NCI-H2227 (cell line): ENCODE results near the gene PTPRN2.

Experiments
- DNase-seq: peaks from one replicate; lab custom pipeline; 2025; ENCODE audit not compliant: unreplicated experiment; lab: John Stamatoyannopoulos, UW

The PTPRN2 gene

DNA sequence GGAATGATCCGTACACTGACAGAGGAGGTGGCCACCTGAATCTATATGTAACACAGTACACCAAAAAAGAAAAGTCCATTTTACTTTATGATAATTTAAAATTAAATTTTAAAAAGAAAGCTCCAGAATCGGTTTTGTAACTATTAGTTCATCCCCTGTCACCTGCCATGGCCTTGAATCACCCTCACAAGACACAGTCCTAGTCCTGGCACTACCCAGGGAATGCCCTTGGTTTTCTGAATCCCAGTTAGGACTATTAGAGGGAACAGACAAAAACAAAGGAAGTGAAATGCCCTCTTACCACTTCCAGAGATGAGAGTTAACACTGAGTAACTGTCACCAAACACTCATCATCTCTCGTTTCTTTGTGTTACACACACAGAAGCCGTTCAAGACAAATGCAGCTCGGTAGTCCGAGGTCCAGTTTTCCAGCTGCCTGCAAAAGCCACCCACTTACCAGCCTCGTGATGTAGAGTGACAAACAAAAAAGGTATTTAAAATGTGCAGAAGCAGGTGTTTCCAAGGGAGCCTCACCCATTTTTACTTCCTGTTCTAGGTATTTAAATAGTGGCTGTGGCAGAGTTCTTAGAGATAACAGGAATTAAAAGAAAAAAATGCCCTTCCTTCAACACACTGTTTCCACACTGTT, 6.1 kb downstream of the PTPRN2 start:
- DNase-seq, result no peak

DNA sequence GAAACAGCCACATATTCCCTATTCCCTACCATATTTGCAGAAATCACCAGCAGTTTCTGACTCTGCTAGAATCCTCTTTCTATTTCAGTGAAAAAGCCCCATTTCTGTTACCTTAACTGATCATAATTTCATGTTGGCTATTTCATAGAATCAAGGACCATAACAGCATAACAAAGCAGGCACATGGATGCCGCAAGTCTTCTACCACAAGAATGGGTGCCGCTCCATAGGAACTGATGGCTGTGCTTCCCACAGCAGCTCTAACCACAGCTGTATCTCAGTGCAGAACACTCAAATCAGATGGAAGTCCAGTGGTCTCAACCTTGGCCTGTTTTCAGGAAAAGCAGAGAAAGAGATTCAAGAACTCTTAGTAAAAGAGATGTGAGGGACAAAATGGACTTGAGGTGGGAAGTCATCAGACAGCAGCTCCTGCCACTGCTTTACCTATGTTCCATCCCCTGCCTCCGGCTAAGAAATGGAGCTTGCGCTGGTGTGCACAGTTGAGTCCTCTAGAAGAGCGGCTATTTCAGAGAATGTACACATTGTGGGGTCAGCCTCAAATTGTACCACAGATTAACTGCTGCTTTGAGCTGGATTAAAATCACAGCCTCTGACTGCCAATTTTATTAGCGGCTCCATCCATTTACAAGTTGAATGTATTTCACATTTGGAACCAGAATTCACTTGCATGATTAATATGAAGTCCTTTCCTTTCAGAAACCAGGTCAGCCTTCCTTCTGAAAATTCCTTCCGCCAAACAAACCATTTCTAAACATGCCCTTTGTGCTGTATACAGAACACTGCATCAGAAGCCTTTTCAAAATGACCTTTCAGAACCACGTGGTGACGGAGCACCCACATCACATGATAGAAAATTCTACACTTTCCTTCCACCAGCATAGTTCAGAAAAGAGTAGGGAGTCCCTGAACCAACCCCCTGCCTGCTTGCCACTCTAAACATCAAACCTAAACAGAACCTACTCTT, 7.7 kb downstream of the PTPRN2 start:
- no peak for DNase-seq

DNA sequence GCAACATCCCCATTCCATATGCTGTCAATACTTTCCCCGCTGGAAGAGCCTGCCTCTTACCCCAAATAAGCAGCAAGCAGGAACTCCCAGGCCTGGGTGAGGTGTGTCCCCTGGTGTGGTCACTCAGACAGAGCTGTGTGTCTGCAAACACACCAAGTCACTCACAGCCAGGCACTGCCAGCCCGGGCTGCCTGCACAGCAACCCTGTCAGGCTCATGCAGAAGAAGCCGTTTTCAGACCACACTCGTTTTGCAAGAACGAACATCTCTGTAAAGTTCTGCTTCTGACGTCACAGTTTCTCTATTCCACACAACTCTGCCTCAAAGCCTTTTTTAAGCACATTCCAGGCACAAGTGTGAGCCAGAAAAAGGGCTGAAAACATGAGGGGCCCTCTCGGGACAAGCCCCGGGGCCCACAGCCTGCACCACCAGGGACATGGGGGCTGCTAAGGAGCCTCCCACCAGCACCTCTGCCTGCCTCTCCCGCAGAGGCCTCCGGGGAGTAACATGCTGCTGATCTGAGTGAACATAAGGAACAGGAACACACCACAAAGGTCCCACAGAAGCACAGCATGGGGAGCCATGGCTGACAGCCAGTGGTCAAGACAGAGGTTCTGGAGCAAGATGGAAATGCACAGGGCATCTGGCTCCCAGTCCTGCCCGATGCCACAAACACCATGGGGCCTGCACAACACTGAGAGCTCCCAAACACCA, 11.4 kb downstream of the PTPRN2 start:
- DNase-seq, result no peak

DNA sequence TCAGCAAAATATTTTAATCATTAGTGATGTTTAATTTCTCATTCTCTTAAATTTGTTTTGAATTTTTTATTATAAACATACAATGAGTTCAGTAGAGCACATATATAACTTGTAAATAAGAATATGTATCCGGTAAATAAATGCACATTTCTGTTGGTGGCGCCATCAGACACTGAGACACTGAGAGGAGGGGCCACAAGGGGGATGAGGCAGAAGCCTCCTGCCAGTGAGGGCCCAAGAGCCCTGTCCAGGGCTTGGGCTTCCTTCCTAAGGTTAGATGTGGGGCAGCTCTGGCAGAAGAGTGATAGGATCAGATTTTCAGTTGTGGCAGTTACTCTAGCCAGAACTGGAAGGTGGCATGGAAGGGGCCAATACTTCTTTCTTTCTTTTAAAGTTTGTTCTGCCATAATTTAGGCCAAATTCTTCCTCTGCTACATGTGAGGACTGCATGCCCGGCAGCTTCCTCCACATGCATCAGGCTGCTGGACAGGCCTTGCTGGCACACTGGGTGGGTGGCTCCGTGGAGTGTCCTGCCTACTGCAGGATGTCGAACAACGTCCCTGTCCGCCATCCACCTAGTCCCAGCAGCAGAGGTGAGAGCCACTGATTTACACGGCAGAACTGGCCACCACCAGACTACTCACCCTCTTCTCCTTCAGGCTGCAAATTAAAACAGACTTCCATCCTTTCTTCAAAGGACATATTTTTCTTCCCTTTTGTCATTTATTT, 13.2 kb downstream of the PTPRN2 start:
- DNase-seq, result no peak

DNA sequence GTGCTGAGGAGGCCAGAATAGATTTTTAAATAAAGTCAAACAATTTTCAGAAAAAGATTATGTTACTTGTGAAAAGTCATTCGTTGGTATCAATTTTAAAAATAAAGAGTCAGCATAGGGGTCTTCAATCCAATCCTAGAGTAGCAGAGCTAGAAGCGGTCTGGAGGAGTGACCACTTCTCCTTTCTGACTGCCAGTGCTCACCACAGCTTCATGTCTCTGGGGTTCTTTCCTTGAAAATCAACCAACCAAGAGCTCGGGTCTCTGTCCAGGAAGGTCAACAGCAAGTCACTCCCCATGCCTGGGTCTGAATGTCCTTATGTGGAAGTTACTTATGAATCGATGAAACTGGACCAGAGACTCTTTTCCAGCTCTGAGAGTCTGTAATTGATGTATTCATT, 14.3 kb downstream of the PTPRN2 start:
- DNase-seq, result no peak

DNA sequence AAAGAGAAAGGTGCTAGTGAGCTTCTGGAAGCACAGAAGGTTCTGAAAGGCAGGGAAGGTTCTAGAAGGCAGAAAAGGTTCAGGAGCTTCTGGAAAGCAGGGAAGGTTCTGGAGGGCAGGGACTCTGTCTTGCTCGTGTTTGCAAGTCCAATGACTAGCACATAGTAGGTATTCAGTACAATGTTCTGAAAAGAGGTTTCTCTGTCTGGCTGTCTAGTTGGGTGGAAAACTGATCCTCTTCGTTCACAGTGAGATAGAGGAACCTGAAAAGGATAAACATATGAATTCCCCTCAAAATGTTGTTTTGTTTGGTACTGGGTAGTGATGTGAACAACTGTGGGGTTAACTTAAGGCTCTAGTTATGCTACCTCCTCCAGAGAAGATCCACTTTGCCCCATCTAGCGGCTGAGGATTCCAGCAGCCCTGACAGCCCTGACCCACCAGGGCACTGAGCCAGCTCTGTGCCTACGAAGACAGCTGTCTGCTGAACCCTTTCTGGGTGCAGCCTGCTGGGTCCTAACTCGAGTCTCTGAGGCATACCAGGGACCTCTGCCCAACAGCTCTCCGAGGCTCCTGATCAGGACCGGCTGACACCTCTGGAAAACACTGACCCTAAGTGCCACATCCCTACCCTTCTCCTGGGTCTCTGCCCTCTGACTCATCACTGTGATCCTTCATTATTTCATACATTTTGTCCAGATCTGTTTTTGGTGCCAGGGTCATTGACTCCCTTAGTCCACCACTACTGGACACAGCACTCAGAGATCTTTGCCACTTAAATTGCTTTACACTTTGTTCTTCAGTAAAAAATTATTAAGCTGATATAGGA, 15.4 kb downstream of the PTPRN2 start:
- DNase-seq, result no peak

DNA sequence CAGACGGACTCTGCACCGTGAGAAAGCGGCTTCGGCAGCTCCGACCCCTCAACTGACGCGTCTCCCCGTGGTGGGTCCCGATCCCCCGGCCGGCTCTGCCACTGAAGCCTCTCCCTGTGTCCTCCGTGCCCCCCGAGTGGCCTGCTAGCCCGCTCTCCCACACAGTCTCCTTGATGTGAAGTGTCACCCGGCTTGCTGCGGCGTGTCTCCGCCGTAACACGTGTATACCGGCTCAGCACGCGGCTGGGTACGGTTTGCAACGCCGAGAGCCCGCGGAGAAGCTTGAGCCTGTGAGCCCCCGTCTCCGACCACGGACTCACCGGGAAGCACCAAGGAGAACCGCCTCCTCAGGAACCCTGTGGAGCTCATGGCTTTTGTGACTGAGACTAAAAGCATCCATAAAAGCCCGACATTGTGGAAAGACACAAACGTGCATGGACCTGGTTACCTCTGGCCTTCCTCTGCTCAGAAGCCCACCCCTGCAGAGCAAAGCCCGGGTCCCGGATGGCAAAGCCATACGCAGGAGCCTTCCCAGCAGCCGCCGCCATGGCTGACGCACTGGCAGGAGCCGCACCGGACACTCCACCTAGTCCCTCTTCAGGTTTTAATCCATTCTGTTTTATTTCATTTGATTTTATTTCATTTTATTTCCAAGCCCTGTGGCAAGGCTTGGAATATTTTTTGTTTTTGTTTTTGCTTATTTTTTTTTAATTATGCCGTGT, 17.0 kb downstream of the PTPRN2 start:
- DNase-seq, result no peak

DNA sequence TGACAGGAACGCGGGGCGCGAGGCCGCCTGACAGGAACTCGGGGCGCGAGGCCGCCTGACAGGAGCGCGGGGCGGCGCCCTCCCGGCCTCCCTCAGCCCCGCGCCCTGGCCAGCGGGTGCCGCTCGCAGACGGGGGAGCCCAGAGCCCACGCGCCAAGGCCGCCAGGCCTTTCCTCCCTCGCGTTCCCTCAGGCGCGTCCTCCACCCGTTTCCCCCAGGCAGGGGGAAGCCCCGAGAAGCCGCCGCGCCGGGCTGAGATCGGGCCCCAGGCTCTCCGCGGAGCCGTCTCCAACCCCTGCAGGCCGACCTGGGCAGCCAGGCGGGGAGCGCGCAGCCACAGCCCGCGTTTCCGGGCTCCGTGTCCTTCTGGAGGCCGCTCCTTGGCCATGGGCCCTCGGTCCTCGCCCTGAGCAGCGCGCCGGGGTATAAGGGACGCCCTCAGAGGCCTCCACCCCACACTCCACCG, 17.7 kb downstream of the PTPRN2 start:
- DNase-seq, result no peak

DNA sequence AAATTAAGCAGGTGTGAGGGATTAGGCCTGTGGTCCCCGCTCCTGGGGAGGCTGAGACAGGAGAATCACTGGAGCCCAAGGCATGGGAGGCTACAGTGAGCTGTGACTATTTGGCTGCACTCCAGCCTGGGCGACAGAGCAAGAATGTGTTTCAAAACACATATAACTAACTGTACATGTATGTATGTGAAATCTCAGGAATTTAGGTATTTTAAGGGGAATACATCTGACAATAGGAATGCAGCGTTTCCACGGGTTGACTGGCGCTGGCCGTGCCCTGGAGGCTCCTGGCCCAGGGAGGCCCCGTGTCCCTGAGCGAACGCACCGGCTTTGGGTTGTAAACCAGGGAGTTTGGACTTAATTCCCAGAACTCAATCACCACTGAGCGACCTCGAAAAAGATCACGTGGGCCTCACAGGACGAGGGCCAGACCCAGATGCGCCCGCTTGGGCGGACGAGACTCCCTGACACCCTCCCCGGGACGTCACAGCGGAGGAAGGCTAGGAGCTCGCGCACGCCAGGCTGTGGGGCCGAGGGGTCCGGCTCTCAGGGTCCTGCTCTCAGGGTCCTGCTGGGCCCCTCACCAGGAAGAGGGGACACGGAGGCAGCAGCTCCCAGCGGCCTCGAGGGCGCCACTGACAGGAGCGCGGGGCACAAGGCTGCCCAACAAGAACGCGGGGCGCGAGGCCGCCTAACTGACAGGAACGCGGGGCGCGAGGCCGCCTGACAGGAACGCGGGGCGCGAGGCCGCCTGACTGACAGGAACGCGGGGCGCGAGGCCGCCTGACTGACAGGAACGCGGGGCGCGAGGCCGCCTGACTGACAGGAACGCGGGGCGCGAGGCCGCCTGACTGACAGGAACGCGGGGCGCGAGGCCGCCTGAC, 18.4 kb downstream of the PTPRN2 start:
- DNase-seq, result no peak

DNA sequence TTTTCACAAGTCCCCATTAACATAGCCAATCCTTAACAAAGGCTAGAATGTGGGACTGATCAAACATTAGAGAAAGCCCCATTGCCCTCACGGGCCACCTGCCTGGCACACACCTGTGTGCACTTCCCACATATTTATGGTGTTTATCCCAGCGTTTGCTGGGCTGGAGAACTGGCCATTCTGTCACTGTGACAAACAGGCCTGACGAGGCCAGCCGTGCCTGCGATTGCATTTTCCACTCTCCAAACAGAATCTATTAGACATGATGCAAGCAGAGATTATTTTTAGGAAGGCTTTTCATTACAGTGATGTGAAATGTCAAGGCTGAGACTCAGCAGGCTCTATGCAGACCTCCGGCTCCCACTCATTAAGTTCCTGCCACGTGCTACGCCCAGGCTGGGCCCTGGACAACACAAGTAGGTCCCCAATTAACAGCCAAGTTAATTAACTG, 20.4 kb downstream of the PTPRN2 start:
- DNase-seq, result no peak

DNA sequence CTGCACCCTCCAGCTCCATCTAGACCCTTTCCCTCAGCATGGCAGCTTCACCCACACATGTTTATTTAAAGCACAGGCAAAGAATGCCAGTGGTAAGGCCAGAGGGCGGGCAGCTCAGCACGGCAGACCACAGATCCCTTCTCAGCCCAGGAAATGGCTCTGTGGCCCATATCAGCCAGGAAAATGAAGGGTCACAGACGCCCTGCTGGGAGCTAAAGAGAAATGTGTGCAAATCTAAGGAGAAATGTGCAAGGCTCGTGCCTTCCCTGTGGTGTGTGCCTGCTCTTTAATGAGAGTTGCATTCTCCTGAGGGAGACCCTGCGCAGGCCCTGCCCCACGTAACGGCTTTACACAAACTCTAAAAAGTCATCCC, 23.0 kb downstream of the PTPRN2 start:
- DNase-seq, result no peak

DNA sequence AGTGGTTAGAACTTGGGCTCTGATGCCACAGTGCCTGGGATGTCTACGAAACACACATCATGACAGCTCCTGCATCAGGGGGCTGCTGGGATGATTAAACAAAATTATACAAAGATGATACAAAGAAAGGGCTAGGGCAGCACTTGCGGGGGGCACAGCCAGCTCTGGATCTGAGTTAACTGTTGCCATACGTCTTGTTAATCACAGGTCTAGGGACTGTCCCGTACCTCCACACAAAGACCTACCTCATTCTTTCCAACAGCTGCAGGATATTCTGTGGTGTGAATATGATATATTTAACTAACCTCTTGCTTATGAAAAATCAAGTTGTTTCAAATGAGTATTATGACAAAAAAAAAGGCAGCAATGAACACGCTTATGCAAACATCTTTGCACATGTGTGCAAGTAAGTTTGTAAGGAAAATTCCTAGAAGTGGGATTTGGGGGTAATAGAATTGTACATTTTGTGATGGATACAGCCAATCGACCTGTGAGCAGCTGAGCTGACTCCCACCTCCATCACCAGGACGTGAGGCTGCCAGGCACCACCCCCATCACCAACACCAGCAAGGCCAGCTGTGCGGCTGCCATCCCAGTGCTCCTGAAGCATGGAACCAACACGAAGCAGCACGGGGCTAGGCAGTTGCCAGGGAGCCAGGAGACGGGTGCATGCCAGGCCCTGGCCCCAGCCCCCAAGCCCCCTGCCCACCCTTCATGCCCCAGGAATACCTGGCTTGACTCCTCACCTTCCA, 23.5 kb downstream of the PTPRN2 start:
- DNase-seq, result no peak

DNA sequence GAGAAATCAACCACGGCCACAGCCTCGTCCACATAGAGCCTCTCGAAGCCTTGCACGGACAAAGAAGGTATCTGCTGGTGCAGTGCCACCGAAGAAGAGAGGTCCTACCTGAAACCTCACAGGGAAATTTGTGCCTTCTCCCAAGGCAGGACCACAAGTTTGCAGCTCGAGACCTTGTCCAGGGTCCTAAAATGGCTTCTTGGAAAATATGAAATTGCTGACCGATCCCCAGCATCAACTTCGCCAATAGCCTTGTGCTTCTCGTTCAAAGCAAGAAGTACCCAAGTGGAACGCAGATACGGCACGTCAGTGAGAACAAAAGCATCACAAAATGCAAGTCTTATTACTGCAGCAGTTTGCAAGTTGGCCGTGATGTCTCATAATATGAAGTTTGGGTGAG, 24.6 kb downstream of the PTPRN2 start:
- DNase-seq, result no peak

DNA sequence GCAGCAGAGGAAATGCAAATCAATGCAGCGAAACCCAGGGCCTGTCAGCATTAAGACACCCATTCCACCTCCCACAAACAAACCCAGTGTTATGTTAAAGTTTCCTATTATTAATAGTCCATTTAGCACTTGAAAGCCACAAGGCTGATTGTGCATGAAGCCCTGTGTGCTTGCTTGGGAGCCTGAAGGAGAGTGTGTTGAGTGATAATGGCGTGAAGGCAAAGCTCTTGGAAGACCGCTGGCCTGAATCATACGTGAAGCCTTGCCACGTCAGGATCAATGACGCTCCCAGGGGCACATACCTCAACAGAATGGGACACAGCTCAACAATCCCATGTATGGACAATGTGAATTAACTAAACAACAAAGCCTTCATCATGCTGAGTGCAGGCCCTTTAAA, 25.1 kb downstream of the PTPRN2 start:
- no peak for DNase-seq

DNA sequence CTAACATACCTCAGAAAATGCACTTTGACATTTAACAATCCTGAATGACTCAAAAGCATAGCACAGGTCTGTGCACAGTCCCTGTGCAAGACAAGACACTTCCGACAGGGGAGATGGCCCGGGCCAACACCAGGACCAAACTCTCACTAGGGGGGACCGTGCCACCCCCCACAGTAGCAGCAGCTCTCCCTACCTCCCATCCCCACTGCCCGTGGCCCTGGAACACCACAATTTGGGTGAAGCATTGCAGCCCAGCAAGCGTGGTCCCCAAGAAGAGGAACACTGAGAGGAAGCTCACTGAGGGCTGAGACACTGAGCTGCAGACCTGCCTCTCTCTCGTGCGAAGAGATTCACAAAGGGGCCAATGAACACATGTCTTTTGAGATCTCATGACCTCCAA, 26.0 kb downstream of the PTPRN2 start:
- no peak for DNase-seq

DNA sequence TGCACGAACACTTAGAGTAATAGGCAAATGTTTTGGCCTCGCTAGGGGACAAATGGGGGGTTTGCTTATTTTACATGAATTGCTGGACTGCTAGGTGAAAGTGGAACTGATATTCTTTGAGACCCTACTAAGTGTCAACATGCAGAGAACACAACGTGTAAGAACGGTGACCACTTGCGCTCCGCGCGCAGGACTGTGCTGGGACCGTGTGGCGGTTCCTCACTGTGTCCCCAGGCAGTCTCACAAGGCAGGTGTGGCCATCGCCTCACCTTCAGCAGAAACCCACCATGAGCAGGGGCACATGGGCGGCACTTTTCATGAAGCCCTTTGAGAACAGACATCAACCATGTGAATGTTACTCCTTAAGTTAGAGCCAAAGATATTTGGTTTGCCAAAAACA, 27.2 kb downstream of the PTPRN2 start:
- DNase-seq, result no peak

DNA sequence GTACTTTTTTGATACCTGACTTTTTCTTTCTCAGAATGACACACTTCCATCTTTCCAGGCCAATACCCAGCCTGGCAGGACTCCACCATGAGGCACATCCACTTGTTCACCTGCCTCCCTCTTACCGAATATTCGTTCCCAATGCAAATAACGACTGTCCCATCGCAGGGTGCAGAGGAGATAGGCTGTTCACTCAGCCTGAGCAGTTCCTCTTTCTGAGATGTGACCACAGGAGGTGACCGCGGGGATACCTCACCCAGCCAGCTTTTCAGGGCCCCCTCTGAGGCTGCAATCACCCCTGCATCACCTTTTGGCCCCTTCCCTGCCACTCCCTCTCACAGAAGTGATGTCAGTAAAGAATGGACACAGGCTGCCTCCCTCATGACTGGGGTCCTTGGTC, 28.3 kb downstream of the PTPRN2 start:
- DNase-seq, result no peak

DNA sequence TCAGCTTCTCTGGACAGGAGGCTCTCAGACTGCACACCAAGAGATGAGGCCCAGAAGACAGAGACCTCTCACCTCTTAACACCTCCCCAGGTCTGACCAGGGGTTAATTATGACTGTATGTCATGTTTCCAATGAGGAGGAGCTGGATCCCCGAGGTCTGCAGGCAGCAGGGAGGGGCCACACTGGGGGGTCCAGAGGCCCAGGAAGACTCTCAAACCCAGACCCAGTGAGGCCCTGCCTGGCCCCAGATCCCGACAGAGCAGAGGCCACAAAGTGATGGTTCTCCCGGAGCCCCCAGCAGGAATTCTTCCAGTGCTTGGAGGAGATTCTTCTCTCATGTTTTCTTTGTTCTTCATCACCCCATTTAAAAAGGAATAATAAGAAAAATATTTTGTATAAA, 28.8 kb downstream of the PTPRN2 start:
- no peak for DNase-seq
